IMR-90 (cell line): ENCODE measurements around the gene UBE2M. TPM values are rescaled to one million over a fixed set of nuclear protein-coding genes. Genes with fewer than 3 reads are reported as not detected.

Source experiments
- ATAC-seq: fragments of 200-7000 bp; cut with Tn5 transposase; 2 replicates; pipeline ENCODE4 v1.9.1; 2020; ENCODE audit warnings: low read depth, mild to moderate bottlenecking, moderate library complexity
- BruUV-seq: library from RNA; stranded (reverse); fragments of 400-500 nt; replicated peaks from 2 replicates; lab custom pipeline; 2021; lab: Mats Ljungman, UMichigan
- CTCF ChIA-PET: fragments of 300-600 bp; formaldehyde crosslinking; extraction: SDS; loops from one replicate; lab custom pipeline; 2021; ENCODE audit warnings: antibody characterized with exemption; lab: Yijun Ruan, JAX
- POLR2A ChIA-PET: fragments of 300-600 bp; sonication (Branson Sonifier 250); formaldehyde crosslinking; loops from one replicate; lab custom pipeline; 2022; ENCODE audit warnings: antibody characterized with exemption; ENCODE audit not compliant: unreplicated experiment; lab: Charles Lee
- DNase-seq: peaks from one replicate; pipeline ENCODE4 v3.0.0; 2013
- H2AFZ ChIP-seq: replicated peaks from 2 replicates; pipeline ENCODE3; 2013; ENCODE audit warnings: low read length, mild to moderate bottlenecking; ENCODE audit not compliant: poor library complexity
- H2AK5ac ChIP-seq: 2 replicates; pipeline ENCODE4 v1.6.1; 2013; ENCODE audit warnings: low read depth, low read length, inconsistent platforms
- H2AK9ac ChIP-seq: replicated peaks from 2 replicates; pipeline ENCODE3; 2013; ENCODE audit warnings: mild to moderate bottlenecking, low read depth, low read length, moderate library complexity; ENCODE audit not compliant: poor library complexity
- H2BK120ac ChIP-seq: 2 replicates; pipeline ENCODE4 v1.6.1; 2013; ENCODE audit warnings: low read depth, low read length, inconsistent platforms
- H2BK15ac ChIP-seq: 3 replicates; pipeline ENCODE4 v1.6.1; 2013; ENCODE audit warnings: low read depth, low read length, inconsistent platforms
- H2BK20ac ChIP-seq: 2 replicates; pipeline ENCODE4 v1.6.1; 2013; ENCODE audit warnings: low read depth, mild to moderate bottlenecking, inconsistent platforms, low read length, moderate library complexity
- H2BK5ac ChIP-seq: 2 replicates; pipeline ENCODE4 v1.6.1; 2013; ENCODE audit warnings: mild to moderate bottlenecking, low read depth, low read length, inconsistent platforms; ENCODE audit not compliant: poor library complexity, severe bottlenecking
- H3K14ac ChIP-seq: replicated peaks from 2 replicates; pipeline ENCODE4 v1.6.1; 2013; ENCODE audit warnings: low read depth, low read length, inconsistent platforms
- H3K18ac ChIP-seq: 2 replicates; pipeline ENCODE4 v1.6.1; 2013; ENCODE audit warnings: low read depth, low read length, control low read depth
- H3K23ac ChIP-seq: 2 replicates; pipeline ENCODE4 v1.6.1; 2013; ENCODE audit warnings: low read depth, low read length, inconsistent platforms
- H3K27ac ChIP-seq: 2 replicates; pipeline ENCODE4 v1.5.1; 2013; ENCODE audit warnings: mild to moderate bottlenecking, control low read depth, low read length; ENCODE audit not compliant: insufficient read depth
- H3K27me3 ChIP-seq: 2 replicates; pipeline ENCODE4 v1.6.1; 2013; ENCODE audit warnings: low read length; ENCODE audit not compliant: control insufficient read depth, insufficient read depth
- H3K36me3 ChIP-seq: 2 replicates; pipeline ENCODE4 v1.6.1; 2013; ENCODE audit warnings: low read length, mixed read lengths; ENCODE audit not compliant: control insufficient read depth, insufficient read depth
- H3K4ac ChIP-seq: 2 replicates; pipeline ENCODE4 v1.6.1; 2013; ENCODE audit warnings: low read depth, low read length, inconsistent platforms
- H3K4me1 ChIP-seq: 2 replicates; pipeline ENCODE4 v1.6.1; 2013; ENCODE audit warnings: low read length, mixed read lengths; ENCODE audit not compliant: control insufficient read depth, insufficient read depth
- H3K4me2 ChIP-seq: 2 replicates; pipeline ENCODE4 v1.6.1; 2013; ENCODE audit warnings: low read depth, mild to moderate bottlenecking, control low read depth, low read length, moderate library complexity
- H3K4me3 ChIP-seq: 2 replicates; pipeline ENCODE4 v1.5.1; 2013; ENCODE audit warnings: low read depth, mild to moderate bottlenecking, control low read depth, low read length, moderate library complexity; ENCODE audit not compliant: insufficient read depth
- H3K56ac ChIP-seq: 2 replicates; pipeline ENCODE4 v1.6.1; 2013; ENCODE audit warnings: low read length, inconsistent platforms; ENCODE audit not compliant: insufficient read depth; ENCODE audit errors: extremely low read depth
- H3K79me1 ChIP-seq, 2 experiments: 2 replicates each; pipeline ENCODE4 v1.6.1; 2013; ENCODE audit warnings: low read length in 2 of 2, inconsistent platforms in 1 of 2, low read depth in 1 of 2
- H3K9ac ChIP-seq: 2 replicates; pipeline ENCODE4 v1.6.1; 2013; ENCODE audit warnings: low read depth, low read length, control low read depth
- H3K9me1 ChIP-seq: 2 replicates; pipeline ENCODE4 v1.6.1; 2013; ENCODE audit warnings: low read length, inconsistent platforms; ENCODE audit not compliant: insufficient read depth
- H3K9me3 ChIP-seq: 2 replicates; pipeline ENCODE4 v1.6.1; 2013; ENCODE audit warnings: low read length; ENCODE audit not compliant: control insufficient read depth, insufficient read depth
- H4K20me1 ChIP-seq: 2 replicates; pipeline ENCODE4 v1.6.1; 2013; ENCODE audit warnings: low read length, inconsistent platforms; ENCODE audit not compliant: insufficient read depth
- H4K5ac ChIP-seq: 2 replicates; pipeline ENCODE4 v1.6.1; 2013; ENCODE audit warnings: mild to moderate bottlenecking, low read depth, low read length, control low read depth
- H4K8ac ChIP-seq, 2 experiments: 2 replicates each; pipeline ENCODE4 v1.6.1; 2013; ENCODE audit warnings: low read depth in 2 of 2, low read length in 2 of 2, control low read depth in 1 of 2, inconsistent platforms in 1 of 2
- H4K91ac ChIP-seq: 2 replicates; pipeline ENCODE4 v1.6.1; 2013; ENCODE audit warnings: low read depth, low read length, inconsistent platforms; ENCODE audit not compliant: insufficient read depth
- BHLHE40 ChIP-seq: fragments of 150-350 bp; IDR thresholded peaks from 2 replicates; pipeline ENCODE4 v1.6.1; 2016; ENCODE audit warnings: mild to moderate bottlenecking, low read depth, low read length
- CEBPB ChIP-seq: IDR thresholded peaks from 2 replicates; pipeline ENCODE4 v1.6.1; 2012; ENCODE audit warnings: low read depth, low read length, improper control_type of control experiment
- CTCF ChIP-seq: conservative IDR thresholded peaks from 2 replicates; pipeline ENCODE4 v1.5.1; 2012; ENCODE audit warnings: mild to moderate bottlenecking, low read depth, low read length, improper control_type of control experiment
- FOS ChIP-seq: fragments of 150-350 bp; IDR thresholded peaks from 2 replicates; pipeline ENCODE4 v1.6.1; 2016; ENCODE audit warnings: low read depth, low read length
- MAFK ChIP-seq: IDR thresholded peaks from 2 replicates; pipeline ENCODE4 v1.6.1; 2012; ENCODE audit warnings: low read depth, low read length, improper control_type of control experiment
- MAZ ChIP-seq: IDR thresholded peaks from 2 replicates; pipeline ENCODE4 v1.6.1; 2012; ENCODE audit warnings: low read depth, mild to moderate bottlenecking, low read length, improper control_type of control experiment, moderate library complexity, borderline replicate concordance
- MXI1 ChIP-seq: IDR thresholded peaks from 2 replicates; pipeline ENCODE4 v1.6.1; 2012; ENCODE audit warnings: low read depth, mild to moderate bottlenecking, low read length, moderate library complexity, borderline replicate concordance
- NFE2L2 ChIP-seq: fragments of 150-350 bp; IDR thresholded peaks from 2 replicates; pipeline ENCODE4 v1.6.1; 2016; ENCODE audit warnings: low read depth, mild to moderate bottlenecking, low read length
- POLR2A ChIP-seq: IDR thresholded peaks from 2 replicates; pipeline ENCODE4 v1.6.1; 2012; ENCODE audit warnings: mild to moderate bottlenecking, low read depth, low read length
- RAD21 ChIP-seq: IDR thresholded peaks from 2 replicates; pipeline ENCODE4 v1.6.1; 2012; ENCODE audit warnings: low read length, improper control_type of control experiment
- RCOR1 ChIP-seq: IDR thresholded peaks from 2 replicates; pipeline ENCODE4 v1.6.1; 2012; ENCODE audit warnings: mild to moderate bottlenecking, low read length, improper control_type of control experiment; ENCODE audit not compliant: insufficient replicate concordance
- RFX5 ChIP-seq: IDR thresholded peaks from 2 replicates; pipeline ENCODE4 v1.8.0; 2012; ENCODE audit warnings: low read depth, mild to moderate bottlenecking, low read length, moderate library complexity
- WGBS, 2 experiments: methylation state at CpG; one replicate each; pipeline versions ENCODE4 v1.1.5 to v1.1.7; 2013; ENCODE audit warnings: missing lambda C conversion rate in 2 of 2; ENCODE audit not compliant: insufficient read length in 1 of 2; ENCODE audit errors: extremely low coverage in 2 of 2; 5-methylcytosine and 5-hydroxymethylcytosine counted together
- dilution Hi-C: fragments of 300-500 bp; cut with HindIII; formaldehyde crosslinking; loops from one replicate; pipeline ENCODE4 v1.14.3; 2018; ENCODE audit warnings: low sequenced_read_pairs; ENCODE audit not compliant: unreplicated experiment
- in situ Hi-C: fragments of 300-500 bp; cut with MboI; formaldehyde crosslinking; loops from 3 replicates; pipeline ENCODE4 v1.14.3; 2019; ENCODE audit warnings: low sequenced_read_pairs, inconsistent platforms, mixed read lengths
- intact Hi-C: fragments of 100-400 bp; cut with micrococcal nuclease; formaldehyde crosslinking; loops from 2 replicates; pipeline ENCODE4 v1.10.0; 2022
- polyA plus RNA-seq, 3 experiments: library from polyadenylated mRNA; depleted of rRNA; stranded (reverse); fragments of >200 nt; gene quantifications; 2 replicates each; pipeline ENCODE4 v1.2.3, GENCODE V29; 2012; ENCODE audit warnings: low replicate concordance in 1 of 3
- total RNA-seq: library from RNA; depleted of rRNA; stranded (reverse); fragments of >200 nt; gene quantifications from 2 replicates; pipeline ENCODE4 v1.2.3, GENCODE V29; 2012
- TF ChIP-seq, protein P1 (sequence below): fragments of 150-350 bp; IDR thresholded peaks from 2 replicates; pipeline ENCODE4 v1.6.1; 2017; ENCODE audit warnings: mild to moderate bottlenecking, antibody characterized with exemption, low read length, low read depth

UBE2M gene
- total and polyA plus RNA-seq, 2 of the 4 experiments (the other 2 are of a cell fraction), result 55.9 to 66.6 TPM

DNA sequence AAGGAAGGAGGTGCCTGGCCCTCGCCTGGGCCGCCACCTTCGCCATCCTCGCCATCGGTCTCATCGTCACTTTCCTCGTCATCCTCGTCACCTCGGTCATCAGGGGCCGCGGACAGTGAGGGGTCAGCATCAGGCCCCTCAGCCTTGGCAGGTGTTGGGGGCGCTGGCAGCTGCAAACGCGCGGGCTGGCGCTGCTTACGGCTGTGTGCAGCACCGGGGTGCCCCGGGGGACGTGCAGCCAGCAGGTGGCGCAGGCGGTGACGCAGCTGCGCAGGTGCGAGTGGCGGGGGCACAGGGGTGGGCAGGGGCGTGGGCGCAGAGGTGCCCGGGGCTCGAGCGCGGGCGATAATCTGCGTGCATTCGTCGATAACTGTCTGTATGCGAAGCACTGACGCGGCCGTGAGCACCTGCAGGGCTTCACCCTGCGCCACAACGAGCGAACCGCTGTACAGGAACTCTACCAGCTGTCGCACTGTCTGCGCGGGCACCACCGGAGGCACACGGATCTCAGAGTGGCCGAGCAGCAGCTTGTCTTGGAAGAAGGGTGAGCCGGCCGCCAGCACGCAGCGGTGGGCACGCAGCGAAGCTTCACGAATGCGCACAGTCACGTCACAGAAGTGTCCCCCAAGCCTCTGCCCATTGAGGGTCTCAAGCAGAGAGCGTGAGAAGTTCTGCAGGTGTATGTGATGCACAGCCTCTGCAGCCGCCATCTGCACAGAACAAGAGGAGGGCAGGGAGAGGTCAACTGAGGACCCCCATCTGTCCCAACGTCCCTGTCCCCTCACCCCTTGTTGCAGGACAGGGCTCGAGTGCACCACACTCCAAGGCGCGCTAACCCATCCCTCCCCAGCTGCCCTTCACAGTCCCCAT, 41.2 kb downstream of the UBE2M start (continued):
- TF ChIP-seq RCOR1 (no peak), POLR2A (no peak)

- Histone ChIP-seq H3K14ac (no peak overlapping the region), H3K23ac (no peak overlapping the region), H3K79me1 (peaks cover 4 to 67% of the 10 kb centered on the region in 2 experiments; a peak in 3 of 4 replicates), H2BK120ac (no peak overlapping the region), H3K9me1 (peaks cover 8% of the 10 kb centered on the region), H3K4ac (no peak overlapping the region), H3K9me3 (no peaks in the 10 kb centered on the region), H2AFZ (no peak overlapping the region), H2AK9ac (peak overlapping the region; percentile 28), H3K27ac (no peak overlapping the region), H3K4me3 (no peak overlapping the region), H2BK20ac (no peak overlapping the region), H4K20me1 (peaks cover 26% of the 10 kb centered on the region), H2BK5ac (no peak overlapping the region), H3K36me3 (peaks cover 18% of the 10 kb centered on the region), H4K91ac (no peak overlapping the region), H3K4me1 (peaks cover 6% of the 10 kb centered on the region), H3K18ac (no peak overlapping the region), H3K4me2 (no peak overlapping the region), H4K5ac (no peak overlapping the region), H2AK5ac (no peak overlapping the region), H3K9ac (no peak overlapping the region), H3K27me3 (no peaks in the 10 kb centered on the region), H2BK15ac (no peak overlapping the region), H4K8ac (no peak overlapping the region), H3K56ac (no peak overlapping the region)
- in situ Hi-C loops (no loop called here), dilution Hi-C loops (no loop called here), intact Hi-C loops (loop anchor here (5.0 kb wide), 1 partner anchor 209 kb away; the partner anchor contains the start of gene ERVK3-1)
- DNase-seq, result no peak
- ChIA-PET POLR2A (no interaction called here), CTCF (no interaction called here)
- WGBS, 2 experiments, result 100% methylated on average over 5 of the region's 25 CpGs; no CpG with 5 or more reads in 1 of the 2 experiments
- ATAC-seq, result no peak
- BruUV-seq, result no TSS peak
- no peak for TF ChIP-seq BHLHE40
- no peak for TF ChIP-seq POLR2A
- TF ChIP-seq NFE2L2, result no peak
- no peak for TF ChIP-seq MAFK
- no peak for TF ChIP-seq MAZ
- TF ChIP-seq CTCF, result no peak
- no peak for TF ChIP-seq RFX5
- no peak for TF ChIP-seq FOS
- no peak for TF ChIP-seq RCOR1
- TF ChIP-seq RAD21, result no peak
- no peak for TF ChIP-seq MXI1
- TF ChIP-seq CEBPB, result no peak
- TF ChIP-seq, protein P1, sequence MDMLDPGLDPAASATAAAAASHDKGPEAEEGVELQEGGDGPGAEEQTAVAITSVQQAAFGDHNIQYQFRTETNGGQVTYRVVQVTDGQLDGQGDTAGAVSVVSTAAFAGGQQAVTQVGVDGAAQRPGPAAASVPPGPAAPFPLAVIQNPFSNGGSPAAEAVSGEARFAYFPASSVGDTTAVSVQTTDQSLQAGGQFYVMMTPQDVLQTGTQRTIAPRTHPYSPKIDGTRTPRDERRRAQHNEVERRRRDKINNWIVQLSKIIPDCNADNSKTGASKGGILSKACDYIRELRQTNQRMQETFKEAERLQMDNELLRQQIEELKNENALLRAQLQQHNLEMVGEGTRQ, result no peak
Observed at GRCh38 chr19:58516246-58516836, 42.1 kb downstream of the UBE2M start.
